Neural cell (in vitro differentiated cells): Measurements from ENCODE around the gene RIMKLA. TPM values are rescaled to one million over a fixed set of nuclear protein-coding genes. Genes with fewer than 3 reads are reported as not detected.

Experiments
- H2AFZ ChIP-seq: fragments of 200-600, 300-800 bp; sonication (generic), shearing (Covaris generic); 2 replicates; pipeline ENCODE4 v1.6.0; 2014; ENCODE audit warnings: low read depth, mild to moderate bottlenecking, antibody characterized with exemption, low read length, moderate library complexity
- H3F3A ChIP-seq: fragments of 200-600 bp; shearing (Covaris generic); 2 replicates; pipeline ENCODE4 v1.6.1; 2016; ENCODE audit warnings: mild to moderate bottlenecking, moderate library complexity, mixed read lengths, antibody characterized with exemption, low read length; ENCODE audit not compliant: insufficient read depth, poor library complexity, severe bottlenecking
- H3K27ac ChIP-seq: fragments of 200-600, 300-800 bp; sonication (generic), shearing (Covaris generic); 2 replicates; pipeline ENCODE4 v1.5.1; 2014; ENCODE audit warnings: mild to moderate bottlenecking, low read length, moderate library complexity
- H3K27me3 ChIP-seq: fragments of 300-800, 200-600 bp; sonication (generic), shearing (Covaris generic); 2 replicates; pipeline ENCODE4 v1.6.0; 2014; ENCODE audit warnings: mild to moderate bottlenecking, low read depth, low read length, moderate library complexity; ENCODE audit not compliant: insufficient read depth
- H3K36me3 ChIP-seq: fragments of 300-800, 200-600 bp; sonication (generic), shearing (Covaris generic); 2 replicates; pipeline ENCODE4 v1.5.1; 2014; ENCODE audit warnings: mild to moderate bottlenecking, antibody characterized with exemption, low read length, moderate library complexity; ENCODE audit not compliant: insufficient read depth
- H3K4me2 ChIP-seq: fragments of 300-800, 200-600 bp; sonication (generic), shearing (Covaris generic); 2 replicates; pipeline ENCODE4 v1.6.0; 2014; ENCODE audit warnings: mild to moderate bottlenecking, low read length
- H3K4me3 ChIP-seq: fragments of 300-800, 200-600 bp; sonication (generic), shearing (Covaris generic); 2 replicates; pipeline ENCODE4 v1.5.1; 2014; ENCODE audit warnings: mild to moderate bottlenecking, low read length, moderate library complexity
- H3K79me2 ChIP-seq: fragments of 200-600 bp; shearing (Covaris generic); replicated peaks from 2 replicates; pipeline ENCODE4 v1.6.0; 2014; ENCODE audit warnings: mild to moderate bottlenecking, low read length, moderate library complexity; ENCODE audit not compliant: insufficient read depth
- H3K9ac ChIP-seq: fragments of 300-800, 200-600 bp; sonication (generic), shearing (Covaris generic); 2 replicates; pipeline ENCODE4 v1.6.1; 2016; ENCODE audit warnings: mild to moderate bottlenecking, low read length, mixed read lengths
- H3K9me2 ChIP-seq: fragments of 200-600 bp; shearing (Covaris generic); 2 replicates; pipeline ENCODE4 v1.6.1; 2016; ENCODE audit warnings: mild to moderate bottlenecking, low read length, mixed read lengths; ENCODE audit not compliant: insufficient read depth
- H3K9me3 ChIP-seq: fragments of 200-600, 300-800 bp; sonication (generic), shearing (Covaris generic); 2 replicates; pipeline ENCODE4 v1.6.1; 2016; ENCODE audit warnings: mild to moderate bottlenecking, mixed run types, low read length, moderate library complexity, mixed read lengths
- H4K20me1 ChIP-seq: fragments of 200-600 bp; shearing (Covaris generic); 2 replicates; pipeline ENCODE4 v1.6.1; 2016; ENCODE audit warnings: mild to moderate bottlenecking, mixed run types; ENCODE audit not compliant: insufficient read depth
- EP300 ChIP-seq: fragments of 450-650 bp; conservative IDR thresholded peaks from 2 replicates; pipeline ENCODE4 v1.6.1; 2014; ENCODE audit warnings: antibody characterized with exemption, mild to moderate bottlenecking, moderate library complexity; ENCODE audit not compliant: poor library complexity, severe bottlenecking
- EZH2 ChIP-seq: fragments of 200-600, 300-800 bp; shearing (Covaris generic), sonication (generic); IDR thresholded peaks from 2 replicates; pipeline ENCODE4 v1.6.1; 2014; ENCODE audit warnings: antibody characterized with exemption, low read length, borderline replicate concordance, mild to moderate bottlenecking; ENCODE audit not compliant: insufficient read depth, poor library complexity, severe bottlenecking
- MXI1 ChIP-seq: fragments of 450-650 bp; conservative IDR thresholded peaks from 2 replicates; pipeline ENCODE4 v1.6.1; 2014; ENCODE audit warnings: antibody characterized with exemption, mild to moderate bottlenecking; ENCODE audit not compliant: poor library complexity, severe bottlenecking
- POLR2AphosphoS5 ChIP-seq: IDR thresholded peaks from 2 replicates; pipeline ENCODE4 v1.6.1; 2012
- RAD21 ChIP-seq: fragments of 450-650 bp; conservative IDR thresholded peaks from 2 replicates; pipeline ENCODE4 v1.6.1; 2014; ENCODE audit warnings: antibody characterized with exemption, mild to moderate bottlenecking, moderate library complexity
- SMC3 ChIP-seq: fragments of 450-650 bp; conservative IDR thresholded peaks from 2 replicates; pipeline ENCODE4 v1.6.1; 2014; ENCODE audit warnings: antibody characterized with exemption, mild to moderate bottlenecking, moderate library complexity; ENCODE audit not compliant: poor library complexity
- TAF1 ChIP-seq: IDR thresholded peaks from 2 replicates; pipeline ENCODE4 v1.6.1; 2012; ENCODE audit warnings: low read depth
- polyA plus RNA-seq: library from polyadenylated mRNA; depleted of rRNA; stranded (reverse); fragments of >200 nt; gene quantifications from 2 replicates; pipeline ENCODE4 v1.2.3, GENCODE V29; 2014
- TF ChIP-seq, protein P1 (sequence below): fragments of 450-650 bp; IDR thresholded peaks from 2 replicates; pipeline ENCODE4 v1.5.1; 2014; ENCODE audit warnings: antibody characterized with exemption, mild to moderate bottlenecking, moderate library complexity; ENCODE audit not compliant: poor library complexity, severe bottlenecking
- TF ChIP-seq, protein P2 (sequence below): IDR thresholded peaks from 2 replicates; pipeline ENCODE4 v1.6.1; 2012; ENCODE audit warnings: borderline replicate concordance

The RIMKLA gene
- polyA plus RNA-seq, 1 donor from 2014 or later, result 35.4 TPM

DNA sequence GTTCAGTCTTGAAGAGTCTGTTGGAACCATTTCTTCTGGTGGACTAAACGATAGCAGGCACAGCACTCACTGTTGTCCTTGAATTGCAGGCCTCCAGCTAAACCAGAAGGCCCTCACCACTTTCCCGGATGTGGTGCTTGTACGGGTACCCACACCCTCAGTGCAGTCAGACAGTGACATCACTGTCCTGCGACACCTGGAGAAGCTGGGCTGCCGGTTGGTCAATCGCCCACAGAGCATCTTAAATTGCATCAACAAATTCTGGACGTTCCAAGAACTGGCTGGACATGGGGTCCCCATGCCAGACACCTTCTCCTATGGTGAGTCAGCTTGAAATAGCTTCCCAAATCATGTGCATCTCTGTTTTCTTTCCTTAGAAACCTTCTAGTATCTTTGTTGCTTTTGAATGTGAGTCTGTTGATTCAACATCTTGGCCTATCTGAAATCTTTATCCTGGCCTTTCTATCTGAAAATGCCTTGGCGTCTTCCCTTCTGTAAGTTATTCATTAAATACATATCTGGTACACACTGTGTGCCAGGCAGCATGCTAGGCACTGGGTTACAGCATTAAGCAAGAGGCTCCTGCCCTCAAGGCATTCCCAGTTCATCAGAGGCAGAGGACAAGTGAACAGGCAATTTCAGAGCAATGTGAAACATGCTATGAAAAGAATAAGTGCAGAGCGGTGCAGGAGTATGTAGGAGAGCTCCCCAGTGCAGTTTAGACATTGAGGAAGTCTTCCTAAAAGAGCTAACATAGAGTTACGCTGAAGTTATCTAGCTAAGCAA, 18.9 kb downstream of the RIMKLA start:
- Histone ChIP-seq H3K4me3 (no peak overlapping the region), H3K9ac (no peak overlapping the region), H3K27me3 (no peaks in the 10 kb centered on the region), H3K4me2 (no peak overlapping the region), H2AFZ (no peak overlapping the region), H3K9me2 (no peaks in the 10 kb centered on the region), H3K27ac (no peak overlapping the region), H4K20me1 (no peaks in the 10 kb centered on the region), H3K9me3 (no peaks in the 10 kb centered on the region), H3K36me3 (peaks cover 15% of the 10 kb centered on the region), H3F3A (no peaks in the 10 kb centered on the region), H3K79me2 (peaks cover 1% of the 10 kb centered on the region)
- no peak for TF ChIP-seq EZH2
- no peak for TF ChIP-seq RAD21
- no peak for TF ChIP-seq SMC3
- TF ChIP-seq, protein P1, sequence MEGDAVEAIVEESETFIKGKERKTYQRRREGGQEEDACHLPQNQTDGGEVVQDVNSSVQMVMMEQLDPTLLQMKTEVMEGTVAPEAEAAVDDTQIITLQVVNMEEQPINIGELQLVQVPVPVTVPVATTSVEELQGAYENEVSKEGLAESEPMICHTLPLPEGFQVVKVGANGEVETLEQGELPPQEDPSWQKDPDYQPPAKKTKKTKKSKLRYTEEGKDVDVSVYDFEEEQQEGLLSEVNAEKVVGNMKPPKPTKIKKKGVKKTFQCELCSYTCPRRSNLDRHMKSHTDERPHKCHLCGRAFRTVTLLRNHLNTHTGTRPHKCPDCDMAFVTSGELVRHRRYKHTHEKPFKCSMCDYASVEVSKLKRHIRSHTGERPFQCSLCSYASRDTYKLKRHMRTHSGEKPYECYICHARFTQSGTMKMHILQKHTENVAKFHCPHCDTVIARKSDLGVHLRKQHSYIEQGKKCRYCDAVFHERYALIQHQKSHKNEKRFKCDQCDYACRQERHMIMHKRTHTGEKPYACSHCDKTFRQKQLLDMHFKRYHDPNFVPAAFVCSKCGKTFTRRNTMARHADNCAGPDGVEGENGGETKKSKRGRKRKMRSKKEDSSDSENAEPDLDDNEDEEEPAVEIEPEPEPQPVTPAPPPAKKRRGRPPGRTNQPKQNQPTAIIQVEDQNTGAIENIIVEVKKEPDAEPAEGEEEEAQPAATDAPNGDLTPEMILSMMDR, result no peak
- TF ChIP-seq EP300, result no peak
- TF ChIP-seq, protein P2, sequence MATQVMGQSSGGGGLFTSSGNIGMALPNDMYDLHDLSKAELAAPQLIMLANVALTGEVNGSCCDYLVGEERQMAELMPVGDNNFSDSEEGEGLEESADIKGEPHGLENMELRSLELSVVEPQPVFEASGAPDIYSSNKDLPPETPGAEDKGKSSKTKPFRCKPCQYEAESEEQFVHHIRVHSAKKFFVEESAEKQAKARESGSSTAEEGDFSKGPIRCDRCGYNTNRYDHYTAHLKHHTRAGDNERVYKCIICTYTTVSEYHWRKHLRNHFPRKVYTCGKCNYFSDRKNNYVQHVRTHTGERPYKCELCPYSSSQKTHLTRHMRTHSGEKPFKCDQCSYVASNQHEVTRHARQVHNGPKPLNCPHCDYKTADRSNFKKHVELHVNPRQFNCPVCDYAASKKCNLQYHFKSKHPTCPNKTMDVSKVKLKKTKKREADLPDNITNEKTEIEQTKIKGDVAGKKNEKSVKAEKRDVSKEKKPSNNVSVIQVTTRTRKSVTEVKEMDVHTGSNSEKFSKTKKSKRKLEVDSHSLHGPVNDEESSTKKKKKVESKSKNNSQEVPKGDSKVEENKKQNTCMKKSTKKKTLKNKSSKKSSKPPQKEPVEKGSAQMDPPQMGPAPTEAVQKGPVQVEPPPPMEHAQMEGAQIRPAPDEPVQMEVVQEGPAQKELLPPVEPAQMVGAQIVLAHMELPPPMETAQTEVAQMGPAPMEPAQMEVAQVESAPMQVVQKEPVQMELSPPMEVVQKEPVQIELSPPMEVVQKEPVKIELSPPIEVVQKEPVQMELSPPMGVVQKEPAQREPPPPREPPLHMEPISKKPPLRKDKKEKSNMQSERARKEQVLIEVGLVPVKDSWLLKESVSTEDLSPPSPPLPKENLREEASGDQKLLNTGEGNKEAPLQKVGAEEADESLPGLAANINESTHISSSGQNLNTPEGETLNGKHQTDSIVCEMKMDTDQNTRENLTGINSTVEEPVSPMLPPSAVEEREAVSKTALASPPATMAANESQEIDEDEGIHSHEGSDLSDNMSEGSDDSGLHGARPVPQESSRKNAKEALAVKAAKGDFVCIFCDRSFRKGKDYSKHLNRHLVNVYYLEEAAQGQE, result no peak
- TF ChIP-seq MXI1, result no peak
- no peak for TF ChIP-seq POLR2AphosphoS5
- TF ChIP-seq TAF1, result no peak

- Histone ChIP-seq H3K4me3 (no peak overlapping the region), H3K9me3 (no peaks in the 10 kb centered on the region), H3F3A (no peaks in the 10 kb centered on the region), H3K9ac (no peak overlapping the region), H3K9me2 (no peaks in the 10 kb centered on the region), H3K4me2 (no peak overlapping the region), H2AFZ (no peak overlapping the region), H3K27me3 (no peaks in the 10 kb centered on the region), H4K20me1 (no peaks in the 10 kb centered on the region), H3K27ac (no peak overlapping the region), H3K36me3 (peaks cover 31% of the 10 kb centered on the region), H3K79me2 (no peaks in the 10 kb centered on the region)
- TF ChIP-seq TAF1, result no peak
- no peak for TF ChIP-seq RAD21
- TF ChIP-seq SMC3, result no peak
- TF ChIP-seq, protein P1, result peak; percentile 14
- no peak for TF ChIP-seq EP300
- TF ChIP-seq, protein P2, result no peak
- no peak for TF ChIP-seq MXI1
- TF ChIP-seq POLR2AphosphoS5, result no peak
These were observed 23.3 kb downstream of the RIMKLA start for GRCh38 chr1:42403880-42404400.
